ENCODE measurements around the gene MMS22L.

DNA sequence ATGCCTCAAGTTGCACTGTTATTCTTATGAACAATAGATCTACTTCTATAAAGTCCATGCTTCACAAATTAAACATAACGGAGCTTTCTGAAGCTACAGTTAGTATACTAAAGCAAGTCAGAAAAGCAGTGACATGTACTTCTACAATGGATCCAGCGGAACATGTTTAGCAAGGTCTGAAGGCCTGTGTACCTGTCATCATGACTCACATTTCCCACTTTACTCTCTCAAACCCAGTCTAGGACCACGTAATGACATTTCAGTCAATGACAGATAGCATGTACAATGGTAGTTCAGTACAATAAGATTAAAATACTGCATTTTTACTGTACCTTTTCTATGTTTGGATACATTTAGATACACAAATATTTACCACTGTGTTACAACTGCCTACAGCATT lies 132.1 kb downstream of the MMS22L start:
- TF ChIP-seq, protein P1, sequence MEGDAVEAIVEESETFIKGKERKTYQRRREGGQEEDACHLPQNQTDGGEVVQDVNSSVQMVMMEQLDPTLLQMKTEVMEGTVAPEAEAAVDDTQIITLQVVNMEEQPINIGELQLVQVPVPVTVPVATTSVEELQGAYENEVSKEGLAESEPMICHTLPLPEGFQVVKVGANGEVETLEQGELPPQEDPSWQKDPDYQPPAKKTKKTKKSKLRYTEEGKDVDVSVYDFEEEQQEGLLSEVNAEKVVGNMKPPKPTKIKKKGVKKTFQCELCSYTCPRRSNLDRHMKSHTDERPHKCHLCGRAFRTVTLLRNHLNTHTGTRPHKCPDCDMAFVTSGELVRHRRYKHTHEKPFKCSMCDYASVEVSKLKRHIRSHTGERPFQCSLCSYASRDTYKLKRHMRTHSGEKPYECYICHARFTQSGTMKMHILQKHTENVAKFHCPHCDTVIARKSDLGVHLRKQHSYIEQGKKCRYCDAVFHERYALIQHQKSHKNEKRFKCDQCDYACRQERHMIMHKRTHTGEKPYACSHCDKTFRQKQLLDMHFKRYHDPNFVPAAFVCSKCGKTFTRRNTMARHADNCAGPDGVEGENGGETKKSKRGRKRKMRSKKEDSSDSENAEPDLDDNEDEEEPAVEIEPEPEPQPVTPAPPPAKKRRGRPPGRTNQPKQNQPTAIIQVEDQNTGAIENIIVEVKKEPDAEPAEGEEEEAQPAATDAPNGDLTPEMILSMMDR (IDR thresholded peaks at IDR 0.05): no peak
- TF ChIP-seq POLR2AphosphoS5 (IDR thresholded peaks at IDR 0.05; ENCODE audit: insufficient read depth in 1 of 2, low read depth in 1 of 2): no peak
- no peak for TF ChIP-seq POLR2A (IDR thresholded peaks at IDR 0.05)

Measured in vagina (tissue), 2 donors.